GM23338 (cell line): ENCODE data around the gene TRAF3. TPM values are rescaled to one million over a fixed set of nuclear protein-coding genes. Genes with fewer than 3 reads are reported as not detected.

Experiments
- ATAC-seq: fragments of 200-7000 bp; cut with Tn5 transposase; 3 replicates; pipeline ENCODE4 v1.9.1; 2020
- DNase-seq: peaks from one replicate; pipeline ENCODE4 v3.0.0-alpha.2; 2015; ENCODE audit warnings: low spot score
- H2AFZ ChIP-seq: fragments of 200-600 bp; sonication (generic); 2 replicates; pipeline ENCODE4 v1.8.0; 2016; ENCODE audit warnings: antibody characterized with exemption, mild to moderate bottlenecking, moderate library complexity
- H3F3A ChIP-seq: fragments of 200-600 bp; sonication (generic); replicated peaks from 2 replicates; pipeline ENCODE4 v1.8.0; 2017; ENCODE audit warnings: antibody characterized with exemption, mixed run types, low read depth
- H3K27ac ChIP-seq: fragments of 200-600 bp; sonication (generic); 2 replicates; pipeline ENCODE4 v1.6.1; 2016; ENCODE audit warnings: low read depth
- H3K27me3 ChIP-seq: fragments of 200-600 bp; sonication (generic); 2 replicates; pipeline ENCODE4 v1.8.0; 2016; ENCODE audit warnings: mild to moderate bottlenecking, mixed run types, moderate library complexity; ENCODE audit not compliant: insufficient read depth
- H3K36me3 ChIP-seq: fragments of 200-600 bp; sonication (generic); 2 replicates; pipeline ENCODE4 v1.8.0; 2016; ENCODE audit warnings: mild to moderate bottlenecking; ENCODE audit not compliant: insufficient read depth
- H3K4me1 ChIP-seq: fragments of 200-600 bp; sonication (generic); 2 replicates; pipeline ENCODE4 v1.8.0; 2016; ENCODE audit warnings: mild to moderate bottlenecking, moderate library complexity; ENCODE audit not compliant: insufficient read depth
- H3K4me2 ChIP-seq: fragments of 200-600 bp; sonication (generic); 2 replicates; pipeline ENCODE4 v1.7.1; 2017; ENCODE audit warnings: mixed run types
- H3K4me3 ChIP-seq: fragments of 200-600 bp; sonication (generic); 2 replicates; pipeline ENCODE4 v1.6.1; 2016; ENCODE audit warnings: mixed run types
- H3K79me2 ChIP-seq: fragments of 200-600 bp; sonication (generic); replicated peaks from 2 replicates; pipeline ENCODE4 v1.8.0; 2017; ENCODE audit warnings: mild to moderate bottlenecking; ENCODE audit not compliant: insufficient read depth
- H3K9me2 ChIP-seq: fragments of 200-600 bp; sonication (generic); 2 replicates; pipeline ENCODE4 v1.8.0; 2017; ENCODE audit not compliant: insufficient read depth
- H4K20me1 ChIP-seq: fragments of 200-600 bp; sonication (generic); replicated peaks from 2 replicates; pipeline ENCODE4 v1.8.0; 2017; ENCODE audit warnings: mild to moderate bottlenecking; ENCODE audit not compliant: insufficient read depth
- H3K27ac Mint-ChIP-seq: 2 replicates; pipeline ENCODE4 v1.8.0; 2020; ENCODE audit warnings: inconsistent platforms, mild to moderate bottlenecking, moderate library complexity, mixed read lengths
- H3K27me3 Mint-ChIP-seq: 3 replicates; pipeline ENCODE4 v1.8.0; 2022; ENCODE audit warnings: low read depth, mild to moderate bottlenecking, moderate library complexity, mixed read lengths, inconsistent platforms; ENCODE audit not compliant: insufficient read depth, poor library complexity
- H3K36me3 Mint-ChIP-seq: 3 replicates; pipeline ENCODE4 v1.8.0; 2021; ENCODE audit warnings: low read depth, mild to moderate bottlenecking, inconsistent platforms, moderate library complexity, mixed read lengths
- H3K4me1 Mint-ChIP-seq: 3 replicates; pipeline ENCODE4 v1.8.0; 2020; ENCODE audit warnings: mild to moderate bottlenecking, inconsistent platforms, mixed read lengths
- H3K4me3 Mint-ChIP-seq: 3 replicates; pipeline ENCODE4 v1.8.0; 2021; ENCODE audit warnings: moderate library complexity, mild to moderate bottlenecking, inconsistent platforms, mixed read lengths
- H3K9me3 Mint-ChIP-seq: 3 replicates; pipeline ENCODE4 v1.8.0; 2020; ENCODE audit warnings: moderate library complexity, mild to moderate bottlenecking, inconsistent platforms, mixed read lengths
- CREB1 ChIP-seq: fragments of 250-450 bp; sonication (Bioruptor Pico); IDR thresholded peaks from 2 replicates; pipeline ENCODE4 v1.5.0; 2020; ENCODE audit warnings: low read depth, mild to moderate bottlenecking, moderate library complexity
- CTCF ChIP-seq, 2 experiments: fragments of 200-600 bp in 1 of 2; sonication (generic) in 1 of 2; conservative IDR thresholded peaks; 2 replicates each; pipeline versions ENCODE4 v1.5.1 to v1.6.1; 2016 to 2017; ENCODE audit warnings: antibody characterized with exemption in 2 of 2, low read depth in 2 of 2, mild to moderate bottlenecking in 2 of 2, moderate library complexity in 1 of 2
- ETS1 ChIP-seq: IDR thresholded peaks from 2 replicates; pipeline ENCODE4 v1.6.1; 2016; ENCODE audit warnings: antibody characterized with exemption
- EZH2 ChIP-seq: fragments of 200-600 bp; sonication (generic); IDR thresholded peaks from one replicate; pipeline ENCODE4 v1.8.0; 2017; ENCODE audit warnings: antibody characterized with exemption, mild to moderate bottlenecking, low read depth; ENCODE audit not compliant: unreplicated experiment
- EZH2phosphoT487 ChIP-seq: fragments of 200-600 bp; sonication (generic); IDR thresholded peaks from one replicate; pipeline ENCODE4 v1.8.1; 2018; ENCODE audit warnings: antibody characterized with exemption; ENCODE audit not compliant: unreplicated experiment
- JUNB ChIP-seq: IDR thresholded peaks from one replicate; pipeline ENCODE4 v1.6.1; 2016; ENCODE audit warnings: antibody characterized with exemption; ENCODE audit not compliant: unreplicated experiment
- NANOG ChIP-seq: IDR thresholded peaks from 2 replicates; pipeline ENCODE4 v1.6.1; 2016; ENCODE audit warnings: antibody characterized with exemption, borderline replicate concordance
- POLR2AphosphoS5 ChIP-seq: IDR thresholded peaks from 2 replicates; pipeline ENCODE4 v1.6.1; 2016; ENCODE audit warnings: antibody characterized with exemption, low read depth
- REST ChIP-seq: IDR thresholded peaks from one replicate; pipeline ENCODE4 v1.6.1; 2018; ENCODE audit warnings: antibody characterized with exemption; ENCODE audit not compliant: unreplicated experiment
- STAT1 ChIP-seq: IDR thresholded peaks from one replicate; pipeline ENCODE4 v1.6.1; 2016; ENCODE audit warnings: antibody characterized with exemption; ENCODE audit not compliant: unreplicated experiment
- ZNF114 ChIP-seq: fragments of 250-450 bp; sonication (Bioruptor Pico); IDR thresholded peaks from 2 replicates; pipeline ENCODE4 v1.5.0; 2020; ENCODE audit warnings: mild to moderate bottlenecking, moderate library complexity
- ZNF331 ChIP-seq: fragments of 250-450 bp; sonication (Bioruptor Pico); IDR thresholded peaks from 2 replicates; pipeline ENCODE4 v1.5.0; 2020; ENCODE audit warnings: low read depth, mild to moderate bottlenecking, moderate library complexity
- polyA plus RNA-seq: library from polyadenylated mRNA; unstranded; fragments of >200 nt; fragmentation: Nextera tagmentation; extraction: Ambion mirVana; gene quantifications from 2 replicates; pipeline ENCODE4 v1.2.1, GENCODE V29; 2016
- total RNA-seq: library from RNA; depleted of rRNA; stranded (reverse); fragments of >200 nt; shearing (Covaris generic); gene quantifications from 2 replicates; pipeline ENCODE4 v1.2.3, GENCODE V29; 2014

Gene TRAF3
- total and polyA plus RNA-seq, 2 experiments from 2014 or later = 3.7 to 9.3 TPM

DNA sequence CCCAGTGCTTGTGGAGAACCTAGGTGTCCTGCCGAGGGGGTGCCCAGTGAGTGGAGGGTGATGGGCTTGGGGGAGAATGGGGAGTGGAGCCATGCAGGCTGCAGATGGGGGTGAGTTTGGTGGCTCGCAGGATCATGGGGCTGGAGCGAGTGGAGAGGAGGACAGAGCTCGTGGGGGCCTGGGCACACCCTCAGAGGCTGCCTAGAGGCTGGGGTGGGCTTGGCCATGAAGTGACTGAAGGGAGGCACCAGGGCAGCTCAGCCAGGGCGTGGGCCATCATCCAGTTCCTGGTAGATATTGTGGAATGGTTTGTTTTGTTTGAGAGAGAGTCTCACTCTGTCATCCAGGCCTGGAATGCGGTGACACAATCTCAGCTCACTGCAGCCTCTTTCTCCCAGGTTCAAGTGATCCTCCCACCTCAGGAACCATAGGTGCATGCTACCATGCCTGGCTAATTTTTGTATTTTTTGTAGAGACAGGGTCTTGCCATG lies 101.8 kb downstream of the TRAF3 start (continued):
- TF ChIP-seq CTCF (conservative IDR thresholded peaks at IDR 0.05; ENCODE audit: low read depth in 2 of 2) (no peak), POLR2AphosphoS5 (no peak)

DNA sequence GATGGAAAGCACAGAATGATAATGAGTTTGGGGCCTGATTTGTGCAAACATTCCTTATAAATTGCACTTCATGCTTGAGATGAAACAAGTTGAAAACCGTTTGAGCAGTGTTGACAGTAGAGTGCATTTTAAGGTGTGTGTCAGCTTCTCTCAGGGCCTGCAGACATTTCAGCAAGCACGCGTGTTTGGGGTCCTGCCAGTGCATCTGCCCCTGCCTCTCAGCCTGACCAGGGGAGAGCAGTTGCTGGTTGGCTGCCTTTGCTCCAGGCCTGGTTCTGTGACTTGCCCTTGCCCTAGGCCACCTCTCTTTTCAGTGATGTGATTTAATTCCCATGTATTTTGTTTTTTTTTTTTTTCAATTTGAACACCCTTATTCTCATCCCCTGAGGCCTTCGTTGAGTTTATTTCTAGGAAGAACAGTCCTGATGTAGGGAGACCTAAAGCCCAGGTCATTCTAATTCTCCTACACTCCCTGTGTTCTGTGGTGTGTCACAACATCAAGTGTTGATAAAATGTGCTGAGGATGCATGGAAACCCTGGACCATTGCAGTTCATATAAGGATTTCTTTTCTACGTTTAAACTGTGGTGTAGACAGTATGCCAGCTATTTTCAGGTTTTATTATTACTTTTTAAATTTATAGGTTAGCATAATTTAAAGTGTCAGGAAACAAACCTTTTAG lies 105.1 kb downstream of the TRAF3 start:
- H3K27me3 ChIP-seq = no peaks in the 10 kb centered on the region
- no peaks in the 10 kb centered on the region for H3K9me2 ChIP-seq
- no peaks in the 10 kb centered on the region for H3K79me2 ChIP-seq
- H3K36me3 ChIP-seq = no peaks in the 10 kb centered on the region
- peak overlapping the region; percentile 19; the same call in 1 of the 2 replicates for H3K27ac ChIP-seq
- no peaks in the 10 kb centered on the region for H3K4me1 ChIP-seq
- no peaks in the 10 kb centered on the region for H4K20me1 ChIP-seq
- Mint-ChIP-seq H3K27me3 (peaks cover 2% of the 10 kb centered on the region), H3K4me1 (no peaks in the 10 kb centered on the region), H3K4me3 (no peak overlapping the region), H3K27ac (no peak overlapping the region), H3K9me3 (no peaks in the 10 kb centered on the region), H3K36me3 (no peaks in the 10 kb centered on the region)
- H2AFZ ChIP-seq = no peak overlapping the region
- no peak overlapping the region for H3K4me2 ChIP-seq
- no peak for ATAC-seq
- no peak overlapping the region for H3K4me3 ChIP-seq
- DNase-seq = no peak
- H3F3A ChIP-seq = no peaks in the 10 kb centered on the region
- TF ChIP-seq EZH2 (no peak), JUNB (no peak), STAT1 (no peak), CTCF (conservative IDR thresholded peaks at IDR 0.05; ENCODE audit: low read depth in 2 of 2) (no peak), CREB1 (CRISPR knock-in tag) (no peak), NANOG (no peak), POLR2AphosphoS5 (no peak), ZNF331 (CRISPR knock-in tag) (no peak), REST (no peak), EZH2phosphoT487 (no peak), ZNF114 (CRISPR knock-in tag) (no peak), ETS1 (no peak)
